GM12874 (cell line): ENCODE data around the gene VPS35L.

ENCODE experiments used
- TF ChIP-seq, protein P1 (sequence below): IDR thresholded peaks from 2 replicates; pipeline ENCODE4 v1.5.1; 2011; ENCODE audit warnings: low read depth, mild to moderate bottlenecking, control low read depth, low read length, moderate library complexity; ENCODE audit not compliant: insufficient read depth

The VPS35L gene

DNA sequence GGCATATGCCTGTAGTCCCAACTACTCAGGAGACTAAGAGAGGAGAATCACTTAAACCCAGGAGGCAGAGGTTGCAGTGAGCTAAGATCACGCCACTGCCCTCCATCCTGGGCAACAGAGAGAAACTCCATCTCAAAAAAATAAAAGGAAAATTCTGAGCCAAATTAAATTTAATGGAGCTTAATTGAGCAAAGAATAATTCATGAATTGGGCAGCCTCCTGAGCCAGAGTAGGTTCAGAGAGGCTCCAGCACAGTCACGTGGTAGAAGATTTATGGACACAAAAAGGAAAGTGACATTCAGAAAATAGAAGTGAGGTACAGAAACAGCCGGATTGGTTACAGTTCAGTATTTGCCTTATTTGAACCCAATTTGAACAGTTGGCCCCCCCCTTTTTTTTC lies 10.9 kb downstream of the VPS35L start:
- TF ChIP-seq, protein P1, sequence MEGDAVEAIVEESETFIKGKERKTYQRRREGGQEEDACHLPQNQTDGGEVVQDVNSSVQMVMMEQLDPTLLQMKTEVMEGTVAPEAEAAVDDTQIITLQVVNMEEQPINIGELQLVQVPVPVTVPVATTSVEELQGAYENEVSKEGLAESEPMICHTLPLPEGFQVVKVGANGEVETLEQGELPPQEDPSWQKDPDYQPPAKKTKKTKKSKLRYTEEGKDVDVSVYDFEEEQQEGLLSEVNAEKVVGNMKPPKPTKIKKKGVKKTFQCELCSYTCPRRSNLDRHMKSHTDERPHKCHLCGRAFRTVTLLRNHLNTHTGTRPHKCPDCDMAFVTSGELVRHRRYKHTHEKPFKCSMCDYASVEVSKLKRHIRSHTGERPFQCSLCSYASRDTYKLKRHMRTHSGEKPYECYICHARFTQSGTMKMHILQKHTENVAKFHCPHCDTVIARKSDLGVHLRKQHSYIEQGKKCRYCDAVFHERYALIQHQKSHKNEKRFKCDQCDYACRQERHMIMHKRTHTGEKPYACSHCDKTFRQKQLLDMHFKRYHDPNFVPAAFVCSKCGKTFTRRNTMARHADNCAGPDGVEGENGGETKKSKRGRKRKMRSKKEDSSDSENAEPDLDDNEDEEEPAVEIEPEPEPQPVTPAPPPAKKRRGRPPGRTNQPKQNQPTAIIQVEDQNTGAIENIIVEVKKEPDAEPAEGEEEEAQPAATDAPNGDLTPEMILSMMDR: no peak

- TF ChIP-seq, protein P1: no peak
These were observed 12.1 kb downstream of the VPS35L start for GRCh38 chr16:19567560-19567959.

DNA sequence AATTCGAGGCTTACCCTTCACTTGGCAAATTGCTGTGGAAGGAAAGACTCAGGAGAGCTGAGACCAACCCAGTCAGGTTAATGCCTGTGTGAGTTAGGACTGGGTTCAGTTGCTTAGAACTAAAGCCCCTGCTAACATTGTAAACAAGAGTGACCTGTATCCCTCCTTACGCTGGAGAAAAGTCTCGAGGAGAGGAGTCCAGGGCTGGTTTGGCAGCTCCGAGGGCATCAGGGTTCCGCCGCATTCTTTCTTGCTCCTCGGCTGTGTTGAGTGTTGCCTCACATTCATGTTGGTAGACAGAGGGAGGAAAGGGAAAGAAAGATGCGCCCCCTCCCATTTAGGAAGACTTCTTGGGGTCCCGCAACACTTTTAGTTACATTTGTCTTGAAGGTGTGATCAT lies 18.5 kb downstream of the VPS35L start:
- TF ChIP-seq, protein P1: no peak

- TF ChIP-seq, protein P1: no peak
These were observed 19.1 kb downstream of the VPS35L start for GRCh38 chr16:19574615-19575014.

DNA sequence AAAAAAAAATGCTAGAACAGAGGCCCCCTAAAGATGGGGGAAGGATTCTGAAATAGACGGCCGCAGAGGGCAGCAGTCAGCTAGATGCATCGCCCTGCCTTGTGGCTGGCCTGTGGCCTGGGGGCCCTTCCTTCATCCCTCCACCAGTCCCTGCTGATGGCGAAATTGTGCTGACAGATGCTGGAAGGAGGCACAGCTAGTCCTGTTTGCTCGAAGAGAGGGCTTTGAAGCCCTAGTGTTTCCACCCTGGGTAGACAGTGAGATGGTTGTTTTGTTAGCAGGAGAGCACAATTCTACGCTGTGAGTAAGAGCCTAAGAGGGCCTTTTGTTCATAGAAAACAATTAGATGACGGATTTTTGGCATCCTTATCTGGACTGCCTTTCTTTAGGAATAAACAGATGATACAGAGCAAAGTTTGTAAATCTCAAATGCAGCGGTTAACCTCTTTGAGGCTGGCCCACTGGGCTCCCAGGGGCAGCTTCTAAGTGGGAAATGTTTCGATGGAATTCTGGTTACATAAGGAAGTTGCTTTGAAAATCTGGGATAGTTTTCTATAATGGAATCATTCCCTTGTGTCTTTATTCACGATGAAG lies 23.0 kb downstream of the VPS35L start:
- TF ChIP-seq, protein P1: no peak

DNA sequence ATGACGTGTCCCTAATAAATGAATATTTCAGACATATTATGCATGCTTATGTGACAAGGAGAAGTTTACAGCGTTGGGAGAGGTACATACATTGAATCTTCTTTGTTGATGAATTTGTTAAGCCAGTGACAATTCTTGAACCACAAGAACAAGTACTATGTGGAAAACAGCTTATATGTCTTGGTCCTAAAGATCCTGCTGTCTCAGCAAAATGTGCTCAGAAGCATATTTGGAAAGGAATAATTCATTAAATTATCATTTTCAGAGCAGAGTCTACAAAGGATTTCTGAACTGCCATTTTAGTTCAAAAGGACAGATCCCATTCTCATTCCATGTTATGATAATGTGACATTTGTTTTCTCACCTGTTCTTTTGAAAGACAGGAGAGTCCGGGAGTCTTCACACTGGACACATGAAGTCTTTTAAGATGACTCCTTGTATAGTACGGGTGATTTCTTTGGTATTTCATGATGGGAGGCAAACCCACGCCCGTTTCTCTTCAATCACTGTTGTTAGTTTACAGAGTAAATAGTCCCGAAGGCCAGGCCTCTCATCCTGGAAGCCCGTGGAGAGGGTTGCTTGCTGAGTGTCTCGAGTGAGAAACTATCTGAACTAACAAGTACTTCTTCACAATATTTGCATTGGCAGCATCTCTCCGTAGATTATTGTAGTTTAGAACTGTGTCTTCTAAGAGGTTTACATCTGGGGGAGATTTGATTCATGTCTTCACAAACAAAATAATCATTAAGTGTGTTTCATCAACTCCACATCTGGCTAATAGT lies 26.7 kb downstream of the VPS35L start:
- TF ChIP-seq, protein P1: no peak

- TF ChIP-seq, protein P1: peak; percentile 68; the same call in 1 of the 2 replicates
These were observed 28.3 kb downstream of the VPS35L start for GRCh38 chr16:19583665-19584300.
